ENCODE results near the gene CDC7.

CDC7 gene

DNA sequence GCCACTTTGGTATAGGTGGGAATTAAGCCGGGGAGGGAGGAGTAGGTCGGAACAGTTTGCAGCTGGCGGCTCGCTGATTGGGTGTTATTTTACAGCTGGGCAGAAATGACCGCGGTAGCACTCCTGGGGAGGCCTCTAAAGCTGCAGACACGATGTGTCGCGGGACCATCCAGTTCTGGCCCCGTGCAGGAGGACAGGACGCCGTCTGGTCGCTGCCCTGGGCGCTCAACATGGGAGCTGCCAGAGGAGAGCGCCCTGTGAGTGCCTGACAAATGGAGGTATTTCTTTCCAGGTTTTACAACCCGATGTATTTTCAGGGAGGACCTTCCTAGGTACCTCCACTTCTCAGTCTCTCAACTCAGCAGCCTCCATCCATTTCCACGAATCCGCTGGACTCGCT, 46.2 kb downstream of the CDC7 start:
- no peak overlapping the region for H3K4me3 ChIP-seq (ENCODE audit: low read depth, low read length)

DNA sequence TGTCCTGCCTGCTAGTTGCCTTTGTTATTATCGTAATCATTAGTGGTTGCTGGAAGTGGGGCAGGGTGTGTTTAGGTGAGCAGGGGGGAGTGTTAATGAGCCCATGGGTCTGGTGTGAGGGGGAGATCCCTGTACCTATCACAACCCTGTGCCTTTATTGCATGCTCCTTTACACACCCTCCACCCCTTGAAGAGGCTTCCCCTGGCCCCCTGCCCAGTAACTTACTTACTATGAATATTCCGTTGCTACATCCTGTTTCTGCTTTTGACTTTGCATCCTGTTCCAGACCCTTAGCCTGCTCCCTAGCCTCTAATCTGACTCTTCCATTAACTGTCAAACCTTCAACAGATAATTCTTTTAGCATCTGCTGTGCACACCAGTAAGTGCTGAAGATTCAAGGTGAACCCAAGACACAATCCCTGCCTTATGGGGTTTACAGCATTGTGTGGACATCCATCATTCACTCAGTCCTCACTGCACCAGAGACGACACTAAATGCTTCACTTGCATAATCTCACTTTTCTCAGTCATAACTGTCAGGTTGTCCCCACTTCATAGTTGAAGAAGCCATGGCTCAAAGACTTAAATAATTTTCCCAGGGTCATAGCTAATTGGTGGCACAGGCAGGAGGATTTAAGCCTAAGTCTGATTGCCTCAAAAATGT, 47.9 kb downstream of the CDC7 start:
- H3K4me3 ChIP-seq (ENCODE audit: low read depth, low read length), result no peak overlapping the region

DNA sequence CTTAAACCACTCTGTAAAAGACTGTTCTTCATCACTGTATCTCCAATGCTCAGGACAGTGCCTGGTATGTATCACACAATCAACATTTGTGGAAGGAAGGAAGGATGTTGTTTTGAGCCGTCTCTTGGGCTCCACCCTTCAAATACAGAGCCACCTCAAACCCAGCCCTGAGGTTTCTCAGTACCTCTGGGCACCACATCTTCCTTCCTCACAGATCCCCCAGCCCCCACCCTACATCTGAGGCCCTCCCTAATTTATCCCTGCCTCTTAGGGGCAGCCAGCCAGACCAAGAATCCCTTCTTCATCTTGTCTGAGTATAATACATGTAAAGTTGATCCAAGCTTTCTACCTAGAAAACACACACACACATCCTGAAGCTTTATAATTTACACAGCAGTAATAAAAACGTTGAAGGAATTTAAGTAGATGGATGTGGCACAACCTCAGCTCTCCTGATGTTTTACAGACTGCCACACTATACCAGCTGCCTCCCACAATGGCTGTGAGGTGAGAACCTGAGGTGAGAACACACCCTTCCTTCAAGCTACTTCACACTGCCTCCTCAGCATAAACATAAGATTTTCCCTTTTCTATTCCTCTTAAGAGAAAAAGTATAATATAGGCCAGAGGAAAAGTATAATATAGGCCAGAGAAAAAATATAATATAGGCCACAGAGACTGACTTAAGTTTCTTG, 48.5 kb downstream of the CDC7 start:
- H3K4me3 ChIP-seq (ENCODE audit: low read depth, low read length), result no peak overlapping the region

DNA sequence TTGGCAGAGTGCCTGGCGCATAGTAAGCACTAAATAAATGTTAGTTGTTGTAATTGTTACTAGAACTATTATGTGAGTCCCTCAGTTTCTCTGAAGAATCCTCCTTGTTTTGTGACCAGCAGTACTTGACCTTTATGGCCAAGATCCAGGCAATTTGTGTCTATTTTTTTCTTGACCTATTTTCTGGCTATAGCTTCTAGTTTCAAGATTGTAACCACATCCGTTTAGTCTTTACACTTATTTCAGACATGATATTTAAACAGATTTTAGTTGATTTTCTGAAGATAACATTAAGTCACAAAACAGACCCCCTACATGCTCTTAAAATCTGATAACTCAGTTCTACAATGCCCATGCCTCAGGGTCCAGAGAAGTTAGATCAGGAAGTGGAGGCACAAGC, 50.3 kb downstream of the CDC7 start:
- no peak overlapping the region for H3K4me3 ChIP-seq (ENCODE audit: low read depth, low read length)

DNA sequence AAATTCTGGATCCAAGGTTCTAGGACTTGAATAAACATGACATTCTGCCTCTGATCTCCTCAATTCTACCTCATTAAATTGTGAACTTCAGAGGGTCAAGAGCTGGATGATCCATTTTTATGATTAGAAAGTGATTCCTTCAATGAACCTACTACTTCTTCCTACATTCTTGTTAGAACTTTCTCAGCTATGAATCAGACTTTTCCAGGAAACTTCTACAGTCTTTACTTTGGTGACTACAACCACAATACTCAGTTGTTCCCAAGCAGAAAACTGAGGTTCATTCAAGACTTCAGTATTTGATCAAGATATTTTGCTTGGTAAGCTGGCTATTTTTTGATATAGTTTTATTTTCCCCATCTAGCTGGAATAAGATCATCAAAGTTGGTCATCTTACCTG, 51.4 kb downstream of the CDC7 start:
- H3K4me3 ChIP-seq (ENCODE audit: low read depth, low read length), result no peak overlapping the region

DNA sequence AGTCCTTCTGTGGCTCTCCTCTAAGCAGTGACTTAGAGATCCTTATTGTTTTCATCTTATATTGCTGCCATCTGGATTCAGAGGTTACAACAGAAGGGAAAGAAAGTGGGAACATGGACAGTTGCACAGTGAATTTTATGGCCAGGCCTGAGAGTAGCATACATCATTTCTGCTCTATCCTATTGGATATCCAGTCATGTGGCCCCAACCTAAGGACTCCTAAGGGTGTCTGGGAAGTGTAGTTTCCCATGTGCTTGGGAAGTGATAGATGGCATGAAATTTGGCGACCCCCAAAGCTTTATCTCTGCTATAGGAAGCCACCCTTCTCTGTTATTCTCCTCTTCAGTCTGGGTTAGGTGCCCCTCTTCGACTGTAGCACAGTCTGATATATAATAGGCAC, 51.9 kb downstream of the CDC7 start:
- no peak overlapping the region for H3K4me3 ChIP-seq (ENCODE audit: low read depth, low read length)

DNA sequence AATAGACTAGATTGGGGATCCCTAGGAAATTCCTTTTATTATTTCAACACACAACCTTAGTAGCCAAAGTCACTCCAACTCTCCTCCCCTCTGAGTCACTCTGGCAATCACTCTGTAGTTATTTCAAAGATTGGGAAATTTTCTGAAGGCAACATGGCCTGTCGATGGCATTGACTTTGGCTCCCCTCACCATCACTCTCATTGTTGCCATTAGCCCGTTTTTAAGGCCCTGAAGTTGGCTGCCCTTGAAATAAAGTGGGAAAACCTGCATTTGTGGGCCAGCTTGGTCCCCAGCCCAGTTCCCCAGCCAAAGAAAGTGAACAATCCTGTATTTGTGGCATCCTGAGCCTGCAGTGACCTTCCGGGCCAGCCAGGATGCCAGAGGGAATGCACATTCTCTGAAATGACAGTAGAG, 52.5 kb downstream of the CDC7 start:
- no peak overlapping the region for H3K4me3 ChIP-seq (ENCODE audit: low read depth, low read length)

DNA sequence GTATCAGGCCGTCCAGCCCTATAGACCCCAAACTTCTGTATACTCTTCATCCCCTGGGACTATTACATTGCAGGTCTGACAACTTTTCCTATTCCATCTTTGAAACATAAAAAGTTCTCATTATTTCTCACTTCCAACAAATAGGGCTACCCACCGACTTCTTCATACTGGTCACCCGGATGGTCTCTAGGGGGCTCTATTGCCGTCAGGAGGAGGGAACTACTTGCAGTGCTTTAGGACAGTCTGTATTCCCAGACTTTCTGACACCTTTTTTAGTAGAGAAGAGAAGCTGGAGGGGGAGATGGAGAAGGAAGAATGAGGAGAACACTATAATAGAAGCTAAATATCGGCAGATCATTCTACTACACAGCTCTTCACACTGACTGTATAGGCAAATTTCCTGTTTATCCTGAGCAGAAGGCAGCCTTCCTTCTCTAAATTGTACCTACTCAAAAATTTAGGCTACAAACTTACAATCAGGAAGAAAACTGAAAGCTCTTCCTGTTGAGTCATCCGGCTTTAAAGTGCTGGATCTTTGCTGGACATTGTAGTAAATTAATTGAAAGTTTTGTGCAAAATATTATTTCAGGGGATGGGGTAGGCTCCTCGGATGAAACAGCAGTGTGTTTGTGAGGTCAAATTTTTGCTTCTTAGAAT, 54.6 kb downstream of the CDC7 start:
- H3K4me3 ChIP-seq (ENCODE audit: low read depth, low read length), result no peak overlapping the region

DNA sequence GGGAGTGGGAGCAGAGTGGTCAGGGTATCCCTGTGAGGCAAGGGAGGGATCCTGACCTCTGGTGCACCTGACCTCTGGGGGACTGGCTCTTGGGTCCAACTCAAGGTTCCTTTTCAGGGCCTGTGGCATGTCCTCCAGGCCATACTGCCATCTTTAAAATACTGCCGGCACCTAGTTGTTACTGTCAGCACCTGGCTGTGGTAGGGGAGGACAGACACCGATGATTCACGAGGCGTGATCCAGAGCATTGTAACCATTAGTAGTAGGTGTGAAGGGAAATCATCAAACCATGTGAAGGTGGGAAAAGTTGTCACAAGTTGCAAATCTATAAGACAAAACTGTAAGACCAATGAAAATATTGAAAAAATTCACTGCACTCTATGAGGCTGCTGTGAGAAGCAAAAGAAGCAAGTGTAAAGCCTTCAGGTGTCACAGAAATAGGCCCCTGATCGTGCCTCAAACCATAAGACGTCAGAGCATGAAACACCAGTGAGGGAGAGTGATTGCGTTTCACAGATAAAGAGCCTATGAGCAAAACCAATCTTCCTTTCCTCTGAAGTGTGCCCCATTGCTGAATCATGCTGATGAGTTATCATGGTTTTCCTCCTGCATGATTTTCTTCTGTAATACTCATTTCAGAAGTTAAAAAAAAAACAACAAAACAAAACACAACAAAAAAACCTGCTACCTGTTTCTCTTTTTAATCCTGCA, 55.3 kb downstream of the CDC7 start:
- H3K4me3 ChIP-seq (ENCODE audit: low read depth, low read length), result no peak overlapping the region

DNA sequence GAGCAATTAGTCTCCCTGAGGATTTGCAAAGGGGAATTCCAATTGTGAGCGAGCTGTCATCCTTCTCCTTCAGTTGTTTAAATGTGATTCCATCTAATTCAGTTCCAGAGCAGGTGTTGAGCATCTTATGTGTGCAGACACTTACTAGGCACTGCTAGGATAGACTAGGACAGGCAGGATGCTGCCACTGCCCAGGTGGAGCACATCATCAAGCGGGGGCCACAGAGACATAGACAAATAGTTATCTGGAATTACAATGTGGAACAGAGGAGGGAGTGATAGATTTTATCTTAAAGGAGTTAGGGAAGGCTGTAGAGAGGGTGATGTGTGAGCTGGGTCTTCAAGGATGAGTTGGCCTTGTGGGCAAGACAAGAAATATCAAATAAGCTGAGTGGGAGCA, 55.9 kb downstream of the CDC7 start:
- H3K4me3 ChIP-seq (ENCODE audit: low read depth, low read length), result no peak overlapping the region

DNA sequence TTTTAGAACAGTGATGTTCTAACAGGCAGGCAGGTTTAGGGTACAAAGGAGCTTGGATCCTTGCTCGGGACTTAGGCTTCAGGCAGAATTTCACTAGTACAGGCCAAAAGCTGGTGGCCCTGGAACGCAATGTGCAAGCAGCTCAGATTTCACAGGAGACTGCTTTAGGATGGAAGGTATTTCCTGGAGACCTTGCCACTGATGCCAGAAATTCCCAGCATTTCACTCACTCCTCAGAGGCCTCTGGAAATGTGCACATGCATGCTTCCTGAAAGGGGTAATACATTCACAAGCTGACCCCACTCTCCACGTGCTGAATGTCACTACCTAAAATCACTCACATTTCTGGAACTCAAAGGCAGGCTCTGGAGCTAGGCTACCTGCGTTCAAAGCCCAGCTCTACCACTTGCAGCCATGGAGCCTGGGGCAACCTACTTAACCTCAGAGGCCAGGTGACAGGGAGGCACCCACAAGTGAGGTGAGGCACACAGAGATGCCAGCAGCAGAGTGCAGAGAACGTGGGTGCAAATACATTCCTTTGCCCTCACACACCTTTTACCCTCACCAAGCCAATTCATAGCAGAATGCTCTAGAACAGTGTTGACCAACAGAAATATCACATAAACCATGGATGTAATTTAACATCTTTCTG, 56.5 kb downstream of the CDC7 start:
- no peak overlapping the region for H3K4me3 ChIP-seq (ENCODE audit: low read depth, low read length)

DNA sequence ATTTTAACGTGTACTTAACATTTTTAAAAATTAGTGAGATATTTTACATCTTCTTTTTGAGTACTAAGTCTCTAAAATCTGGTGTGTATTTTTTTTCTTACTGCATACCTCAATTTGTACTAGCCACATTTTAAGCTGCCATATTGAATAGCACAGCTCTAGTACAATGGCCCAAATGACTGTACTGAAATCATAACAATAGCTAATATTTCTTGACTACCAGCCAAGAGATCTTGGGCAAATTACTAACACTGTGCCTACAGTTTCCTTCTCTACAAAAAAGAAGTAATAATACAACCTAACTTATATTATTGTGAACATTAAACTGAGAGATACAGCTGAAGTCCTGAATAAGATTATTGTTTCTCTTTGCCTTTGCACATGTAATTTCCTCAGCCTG, 57.2 kb downstream of the CDC7 start:
- no peak overlapping the region for H3K4me3 ChIP-seq (ENCODE audit: low read depth, low read length)

DNA sequence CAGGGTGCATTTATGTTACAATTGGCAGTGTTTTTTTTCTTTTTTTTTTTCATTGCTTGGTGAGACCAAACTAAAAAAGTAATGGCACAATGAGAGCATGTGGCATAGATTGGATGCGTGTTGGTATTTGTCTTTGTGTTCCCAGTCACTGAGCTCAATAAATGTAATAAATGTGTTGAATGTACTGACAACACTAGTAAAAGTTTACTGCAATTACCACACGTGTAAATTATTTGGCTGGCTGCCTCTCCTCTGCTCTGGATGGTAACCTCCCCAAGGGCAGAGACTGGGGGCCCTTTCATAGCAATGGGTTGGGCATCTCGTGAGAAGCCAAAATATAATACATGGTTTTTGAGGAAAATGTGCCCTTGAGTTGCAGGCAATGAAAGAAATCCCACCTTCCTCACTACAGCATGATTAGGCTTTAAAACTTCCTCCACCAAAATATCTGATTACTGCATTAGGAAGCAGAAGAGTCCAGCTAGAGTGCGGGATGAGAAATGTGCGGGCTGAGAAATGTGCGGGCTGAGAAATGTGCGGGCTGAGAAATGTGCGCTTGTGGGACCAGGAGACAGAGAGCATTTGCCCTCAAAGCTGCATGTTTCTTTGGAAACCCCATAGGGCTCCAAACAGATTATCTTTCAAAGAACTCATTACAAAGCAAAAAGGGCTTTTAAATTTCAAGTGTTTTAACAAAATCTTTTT, 58.5 kb downstream of the CDC7 start:
- H3K4me3 ChIP-seq (ENCODE audit: low read depth, low read length), result no peak overlapping the region

DNA sequence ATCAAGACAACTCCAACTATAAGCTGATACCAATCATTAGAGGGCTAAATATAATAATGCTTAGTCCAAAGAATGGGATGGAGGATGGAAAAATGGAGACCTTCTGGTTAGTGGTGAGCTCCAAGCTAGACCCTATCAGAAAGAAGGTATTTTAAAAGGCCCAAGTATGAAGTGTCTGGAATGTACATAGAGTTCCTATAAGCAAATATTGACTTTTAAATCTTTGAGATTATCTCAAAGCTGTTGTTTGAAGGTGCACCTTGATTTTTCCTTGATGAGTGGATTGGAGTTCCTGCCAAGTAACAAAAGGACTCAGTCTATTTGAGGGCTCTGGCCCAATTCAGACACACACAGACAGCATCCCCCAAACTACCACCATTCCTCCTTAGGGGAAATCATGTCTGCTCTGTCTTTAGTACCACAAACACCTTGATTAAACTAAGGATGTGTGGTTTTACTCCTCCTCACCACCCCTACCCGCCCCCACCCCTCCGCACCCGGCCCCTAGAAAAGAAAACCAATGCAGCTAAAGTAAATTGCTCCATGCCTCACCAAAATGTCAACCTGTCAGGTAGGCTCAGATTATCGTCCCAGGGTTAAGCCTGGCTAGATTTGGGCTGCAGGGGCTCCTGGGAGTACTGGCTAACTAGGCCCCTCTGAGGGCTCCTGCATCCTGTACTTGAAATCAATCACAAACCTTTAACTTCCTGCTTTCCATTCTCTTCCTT, 59.4 kb downstream of the CDC7 start:
- no peak overlapping the region for H3K4me3 ChIP-seq (ENCODE audit: low read depth, low read length)

DNA sequence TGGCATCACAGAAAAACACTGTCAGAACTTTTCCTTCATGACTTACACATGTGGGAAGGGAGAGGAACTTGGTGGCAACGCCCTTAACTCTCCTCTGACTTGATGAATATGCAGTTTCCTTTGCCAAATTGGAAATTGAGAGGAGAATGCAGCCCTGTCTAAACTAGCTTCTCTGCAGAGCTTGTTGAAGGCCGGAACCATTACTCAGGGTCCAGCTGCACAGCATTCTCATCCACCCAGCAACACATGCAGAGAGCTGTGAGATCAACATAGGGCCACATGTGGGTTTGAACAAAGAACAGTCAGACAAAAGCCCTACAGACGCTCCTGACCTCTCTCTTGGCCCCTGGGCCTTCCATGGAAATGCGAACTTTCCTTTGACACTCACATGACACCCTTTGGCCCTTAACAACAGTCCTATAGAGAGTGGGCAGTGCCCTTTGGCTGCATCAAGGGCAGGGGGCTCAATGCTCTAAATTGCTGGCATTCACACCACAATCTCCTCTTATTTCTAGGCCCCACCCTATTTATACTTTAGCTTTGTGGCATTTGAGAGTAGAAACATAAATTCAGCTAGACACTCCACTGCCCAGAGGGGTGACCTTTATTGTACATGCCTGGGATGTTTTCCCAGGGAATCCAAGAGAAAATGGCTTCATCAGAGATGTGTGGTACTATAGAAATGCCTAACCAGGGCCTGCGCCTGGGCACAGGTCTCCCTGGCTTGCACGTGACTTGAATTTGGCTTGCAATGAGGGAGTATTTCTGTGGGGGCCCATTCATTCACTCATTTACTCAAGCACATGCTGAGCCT, 64.4 kb downstream of the CDC7 start:
- H3K4me3 ChIP-seq (ENCODE audit: low read depth, low read length), result no peak overlapping the region

DNA sequence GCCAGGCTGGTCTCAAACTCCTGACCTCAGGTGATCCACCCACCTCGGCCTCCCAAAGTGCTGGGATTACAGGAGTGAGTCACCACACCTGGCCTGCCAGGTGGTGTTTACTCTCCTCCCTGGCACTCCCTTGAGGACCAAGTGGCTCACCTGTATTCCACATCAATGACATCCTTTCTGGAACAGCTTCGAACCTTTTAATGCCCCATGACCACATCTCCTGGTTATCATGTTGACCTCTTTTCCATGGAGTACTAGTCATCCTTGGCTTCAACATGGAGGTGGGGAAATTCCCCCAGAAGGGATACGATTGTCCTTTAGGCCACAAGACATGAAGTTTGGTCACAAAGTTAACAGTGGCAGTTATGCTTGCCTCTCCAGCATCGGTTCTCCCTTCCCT, 66.9 kb downstream of the CDC7 start:
- H3K4me3 ChIP-seq (ENCODE audit: low read depth, low read length), result no peak overlapping the region

DNA sequence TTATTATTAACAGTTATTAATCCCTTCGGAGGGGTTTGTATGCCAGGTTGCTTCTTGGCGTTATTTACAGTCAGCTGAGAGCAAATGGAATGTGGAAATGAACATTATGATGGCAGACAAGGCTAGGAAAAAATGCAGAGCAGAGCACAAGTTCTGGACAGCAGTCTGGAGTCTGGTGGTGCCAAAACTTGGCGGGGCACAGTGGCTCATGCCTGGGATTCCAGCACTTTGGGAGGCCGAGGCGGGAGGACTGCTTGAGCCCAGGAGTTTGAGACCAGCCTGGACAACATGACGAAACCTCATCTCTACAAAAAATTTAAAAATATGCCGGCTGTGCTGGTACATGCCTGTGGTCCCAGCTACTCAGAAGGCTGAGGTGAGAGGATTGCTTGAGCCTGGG, 67.6 kb downstream of the CDC7 start:
- H3K4me3 ChIP-seq (ENCODE audit: low read depth, low read length), result no peak overlapping the region

DNA sequence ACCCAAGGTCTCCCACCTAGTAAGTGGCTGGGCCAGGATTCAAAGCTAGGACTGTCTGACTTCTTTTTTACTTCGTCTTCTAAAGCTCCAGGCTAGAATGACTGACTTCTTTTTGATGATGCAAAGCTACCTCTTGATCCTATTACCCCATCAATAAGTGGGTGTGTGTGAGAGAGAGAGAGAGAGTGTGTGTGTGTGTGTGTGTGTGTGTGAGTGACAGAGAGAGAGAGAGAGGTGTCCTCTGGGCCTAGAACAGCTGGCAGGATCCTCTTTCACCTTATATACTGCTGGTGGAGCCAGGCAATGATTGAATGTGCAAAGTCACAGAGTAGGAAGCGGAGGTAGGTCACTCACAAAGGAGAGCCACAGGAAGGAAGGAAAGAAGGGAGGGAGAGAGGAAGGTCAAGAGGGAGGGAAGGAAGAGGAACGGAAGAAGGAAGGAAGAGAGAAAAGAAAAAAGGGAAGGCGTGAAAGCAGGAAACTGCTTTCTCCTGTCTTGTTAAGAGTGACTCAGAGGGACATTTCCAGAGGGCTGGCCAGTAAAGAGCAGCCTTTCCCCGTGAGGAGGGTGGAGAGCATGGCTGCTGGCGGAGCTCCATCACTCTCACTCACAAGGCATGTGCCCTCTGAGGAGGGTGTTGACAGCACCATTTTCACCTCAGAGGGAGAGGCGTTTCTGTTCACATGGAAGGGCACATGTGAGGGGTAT, 68.9 kb downstream of the CDC7 start:
- H3K4me3 ChIP-seq (ENCODE audit: low read depth, low read length), result no peak overlapping the region

DNA sequence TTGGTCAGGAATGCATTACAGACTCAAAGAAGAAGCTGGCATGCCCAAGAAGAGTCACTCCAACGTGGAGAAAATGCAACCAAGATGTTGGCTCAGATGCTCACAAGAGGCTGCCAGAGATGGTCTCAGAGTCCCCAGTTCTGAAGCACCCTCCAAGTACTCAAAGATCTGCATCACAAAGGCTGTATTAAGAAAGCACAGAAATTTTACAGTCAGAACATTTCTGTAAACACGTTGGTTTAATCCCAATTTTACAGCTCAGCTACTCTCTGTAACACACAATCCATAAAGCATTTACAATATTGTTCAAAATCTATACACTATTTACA, 69.4 kb downstream of the CDC7 start:
- no peak overlapping the region for H3K4me3 ChIP-seq (ENCODE audit: low read depth, low read length)
